Measurements from ENCODE around the gene ASPM. TPM values are rescaled to one million over a fixed set of nuclear protein-coding genes. Genes with fewer than 3 reads are reported as not detected.

Gene ASPM
- total RNA-seq, 1 experiment from 2014 or later: 29.9 TPM

GRCh38 chr1:197171531-197171930, 25.1 kb upstream of the ASPM start:
- peaks cover 3 to 9% of the 10 kb centered on the region in 2 experiments; a peak in 2 of 4 replicates for H3K36me3 ChIP-seq (ENCODE audit: control insufficient read depth in 1 of 2, insufficient read depth in 2 of 2, low read length in 2 of 2)
- ATAC-seq: no peak
- H3K79me2 ChIP-seq (ENCODE audit: insufficient read depth, low read length): no peaks in the 10 kb centered on the region
- RAD21 ChIA-PET (ENCODE audit: low non-redundant PET in 1 of 2, low total read pairs in 2 of 2, uncharacterized antibody in 2 of 2, unreplicated experiment in 2 of 2): no interaction called here
- no peaks in the 10 kb centered on the region for H3K27me3 ChIP-seq (ENCODE audit: insufficient read depth, low read length)
- H3K9me3 ChIP-seq (ENCODE audit: control insufficient read depth in 1 of 2, insufficient read depth in 1 of 2, low read depth in 1 of 2, low read length in 2 of 2): no peaks in the 10 kb centered on the region
- DNase-seq (ENCODE audit: low read depth, low spot score): no peak
- H4K20me1 ChIP-seq (ENCODE audit: insufficient read depth): no peaks in the 10 kb centered on the region
- intact Hi-C loops (cut with micrococcal nuclease): no loop called here
- H3K27ac ChIP-seq (ENCODE audit: low read depth, low read length): no peak overlapping the region
- TF ChIP-seq CEBPB (IDR thresholded peaks at IDR 0.05; ENCODE audit: low read depth): no peak
- TF ChIP-seq, protein P1, sequence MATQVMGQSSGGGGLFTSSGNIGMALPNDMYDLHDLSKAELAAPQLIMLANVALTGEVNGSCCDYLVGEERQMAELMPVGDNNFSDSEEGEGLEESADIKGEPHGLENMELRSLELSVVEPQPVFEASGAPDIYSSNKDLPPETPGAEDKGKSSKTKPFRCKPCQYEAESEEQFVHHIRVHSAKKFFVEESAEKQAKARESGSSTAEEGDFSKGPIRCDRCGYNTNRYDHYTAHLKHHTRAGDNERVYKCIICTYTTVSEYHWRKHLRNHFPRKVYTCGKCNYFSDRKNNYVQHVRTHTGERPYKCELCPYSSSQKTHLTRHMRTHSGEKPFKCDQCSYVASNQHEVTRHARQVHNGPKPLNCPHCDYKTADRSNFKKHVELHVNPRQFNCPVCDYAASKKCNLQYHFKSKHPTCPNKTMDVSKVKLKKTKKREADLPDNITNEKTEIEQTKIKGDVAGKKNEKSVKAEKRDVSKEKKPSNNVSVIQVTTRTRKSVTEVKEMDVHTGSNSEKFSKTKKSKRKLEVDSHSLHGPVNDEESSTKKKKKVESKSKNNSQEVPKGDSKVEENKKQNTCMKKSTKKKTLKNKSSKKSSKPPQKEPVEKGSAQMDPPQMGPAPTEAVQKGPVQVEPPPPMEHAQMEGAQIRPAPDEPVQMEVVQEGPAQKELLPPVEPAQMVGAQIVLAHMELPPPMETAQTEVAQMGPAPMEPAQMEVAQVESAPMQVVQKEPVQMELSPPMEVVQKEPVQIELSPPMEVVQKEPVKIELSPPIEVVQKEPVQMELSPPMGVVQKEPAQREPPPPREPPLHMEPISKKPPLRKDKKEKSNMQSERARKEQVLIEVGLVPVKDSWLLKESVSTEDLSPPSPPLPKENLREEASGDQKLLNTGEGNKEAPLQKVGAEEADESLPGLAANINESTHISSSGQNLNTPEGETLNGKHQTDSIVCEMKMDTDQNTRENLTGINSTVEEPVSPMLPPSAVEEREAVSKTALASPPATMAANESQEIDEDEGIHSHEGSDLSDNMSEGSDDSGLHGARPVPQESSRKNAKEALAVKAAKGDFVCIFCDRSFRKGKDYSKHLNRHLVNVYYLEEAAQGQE (IDR thresholded peaks at IDR 0.05; ENCODE audit: low read depth): no peak
- no peak for TF ChIP-seq TCF7L2 (IDR thresholded peaks at IDR 0.05; ENCODE audit: borderline replicate concordance, extremely low read depth, insufficient read depth, insufficient read length)
- TF ChIP-seq CTCF (IDR thresholded peaks at IDR 0.05 in 2 of 3, conservative IDR thresholded peaks at IDR 0.05 in 1 of 3; ENCODE audit: borderline replicate concordance in 1 of 3, insufficient read depth in 1 of 3, low read depth in 2 of 3, low read length in 2 of 3): no peak
- TF ChIP-seq RAD21 (IDR thresholded peaks at IDR 0.05; ENCODE audit: low read depth): no peak
- no peak for TF ChIP-seq POLR2A (IDR thresholded peaks at IDR 0.05; ENCODE audit: borderline replicate concordance, extremely low read depth, insufficient read depth, insufficient read length)
- no peak for TF ChIP-seq ZFX (IDR thresholded peaks at IDR 0.05)
- TF ChIP-seq EZH2 (IDR thresholded peaks at IDR 0.05): no peak
- TF ChIP-seq SP1 (IDR thresholded peaks at IDR 0.05; ENCODE audit: low read depth): no peak
- no peak for TF ChIP-seq ZNF274 (IDR thresholded peaks at IDR 0.05; ENCODE audit: low read depth, low read length)
- no peak for TF ChIP-seq MAX (IDR thresholded peaks at IDR 0.05)
- no peak overlapping the region for H2AFZ ChIP-seq (ENCODE audit: low read depth, low read length, poor library complexity, severe bottlenecking)
- BruUV-seq (replicated peaks): no TSS peak
- no peak overlapping the region for H3K9ac ChIP-seq (ENCODE audit: low read length)
- CTCF ChIA-PET: interaction anchor here (1.8 kb wide), 1 partner anchor 9 kb away, joined by 4 read pairs; no protein-coding TSS in a partner anchor
- POLR2A ChIA-PET: no interaction called here
- H3K9me2 ChIP-seq (ENCODE audit: insufficient read depth): no peaks in the 10 kb centered on the region
- no peaks in the 10 kb centered on the region; a peak in 1 of 4 replicates for H3K4me1 ChIP-seq (ENCODE audit: control insufficient read depth in 1 of 2, insufficient read depth in 2 of 2, low read length in 2 of 2)
- no peak overlapping the region for H3K4me2 ChIP-seq (ENCODE audit: low read length)
- H3K4me3 ChIP-seq (replicated peaks in 1 of 2; ENCODE audit: low read depth in 1 of 2, low read length in 2 of 2): no peak overlapping the region

Data from HCT116 (cell line).